T-helper 9 cell (primary cell): Measurements from ENCODE around the gene INPP5D.

Experiments used
- DNase-seq: peaks from one replicate; pipeline ENCODE4 v3.0.0-alpha.2; 2020

INPP5D gene

DNA sequence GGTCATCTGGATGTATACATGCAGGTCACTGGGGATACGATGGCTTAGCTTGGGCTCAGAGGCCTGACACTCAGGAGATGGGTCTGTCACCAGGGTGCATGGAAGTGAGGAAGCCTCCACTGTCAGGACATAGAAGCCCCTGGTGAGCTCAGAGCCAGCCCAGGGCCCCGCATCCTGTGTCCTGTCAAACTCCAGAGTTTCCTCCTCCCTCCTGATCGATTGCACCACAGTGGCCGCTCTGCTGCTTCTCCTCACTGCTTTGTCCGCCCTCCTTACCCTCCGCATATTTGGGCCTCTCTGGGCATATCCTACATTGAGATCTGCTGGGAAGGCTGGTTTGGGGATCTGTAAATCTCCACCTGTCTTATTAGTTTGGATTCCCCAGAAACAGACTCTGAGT is 153.8 kb downstream of the INPP5D start:
- no peak for DNase-seq

- no peak for DNase-seq
Measured at GRCh38 chr2:233217892-233218377, 157.8 kb downstream of the INPP5D start.

DNA sequence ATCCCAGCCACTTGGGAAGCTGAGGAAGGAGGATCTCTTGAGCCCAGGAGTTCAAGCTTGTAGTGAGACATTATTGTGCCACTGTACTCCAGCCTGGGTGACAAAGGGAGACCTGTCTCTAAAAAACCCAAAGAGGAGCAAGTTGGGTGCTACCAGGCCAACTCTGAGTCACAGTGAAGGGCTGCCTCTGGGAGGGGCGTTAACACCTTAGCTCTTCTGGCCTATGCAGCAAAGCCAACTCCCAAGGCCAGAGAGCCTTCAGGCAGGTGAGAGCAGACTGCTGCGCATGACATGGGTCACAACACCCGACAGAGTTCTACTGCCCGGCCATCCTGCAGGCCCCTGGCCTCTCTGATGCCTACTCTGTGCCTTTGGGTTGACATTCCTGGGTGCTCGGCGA is 158.7 kb downstream of the INPP5D start:
- no peak for DNase-seq

- DNase-seq, result no peak
Measured at GRCh38 chr2:233219848-233220247, 159.7 kb downstream of the INPP5D start.

- no peak for DNase-seq
Measured at GRCh38 chr2:233221378-233222063, 161.4 kb downstream of the INPP5D start.

- DNase-seq, result no peak
Measured at GRCh38 chr2:233223059-233223894, 163.1 kb downstream of the INPP5D start.

- DNase-seq, result no peak
Measured at GRCh38 chr2:233225230-233226068, 165.3 kb downstream of the INPP5D start.

GRCh38 chr2:233226511-233227031 is 166.4 kb downstream of the INPP5D start:
- DNase-seq, result no peak

- DNase-seq, result no peak
Measured at GRCh38 chr2:233227346-233227978, 167.3 kb downstream of the INPP5D start.

DNA sequence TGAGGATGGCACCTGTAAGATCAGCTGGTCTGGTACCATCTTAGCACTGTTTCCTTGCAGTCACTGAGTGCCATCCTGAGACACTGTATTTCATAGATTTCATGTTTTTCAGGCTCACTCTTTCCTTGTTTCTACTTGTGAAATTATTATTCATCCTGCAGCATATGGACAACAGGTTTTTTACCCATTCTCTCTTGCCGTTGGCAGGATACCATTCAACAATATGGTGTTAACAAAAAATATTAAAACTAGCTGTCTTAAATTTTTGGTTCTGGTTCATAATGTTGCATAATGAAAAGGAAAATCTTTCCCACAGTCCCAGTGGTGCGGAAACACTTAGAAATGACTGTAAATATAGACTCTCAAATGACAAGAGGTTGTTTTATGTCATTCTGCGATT is 168.2 kb downstream of the INPP5D start:
- DNase-seq, result no peak

GRCh38 chr2:233233618-233234230 is 173.6 kb downstream of the INPP5D start:
- no peak for DNase-seq

DNA sequence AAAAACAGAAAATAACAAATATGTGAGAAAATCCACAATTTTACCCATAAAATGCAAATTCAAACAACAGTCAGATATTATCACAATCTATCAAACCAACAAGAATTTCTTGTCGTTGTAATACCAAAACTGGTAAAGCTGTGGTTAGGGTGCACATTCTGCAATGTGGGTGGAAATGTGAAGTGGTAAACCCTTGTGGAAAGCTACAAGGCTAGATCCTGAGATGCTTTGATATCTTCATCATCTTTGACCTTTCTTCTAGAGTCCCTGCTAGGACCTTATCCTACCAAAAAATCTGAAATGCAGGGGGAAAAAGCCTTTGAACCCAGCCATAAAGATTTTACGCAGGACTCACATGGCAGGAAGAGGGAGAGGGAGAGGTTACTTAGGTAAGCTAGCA is 174.1 kb downstream of the INPP5D start:
- no peak for DNase-seq

DNA sequence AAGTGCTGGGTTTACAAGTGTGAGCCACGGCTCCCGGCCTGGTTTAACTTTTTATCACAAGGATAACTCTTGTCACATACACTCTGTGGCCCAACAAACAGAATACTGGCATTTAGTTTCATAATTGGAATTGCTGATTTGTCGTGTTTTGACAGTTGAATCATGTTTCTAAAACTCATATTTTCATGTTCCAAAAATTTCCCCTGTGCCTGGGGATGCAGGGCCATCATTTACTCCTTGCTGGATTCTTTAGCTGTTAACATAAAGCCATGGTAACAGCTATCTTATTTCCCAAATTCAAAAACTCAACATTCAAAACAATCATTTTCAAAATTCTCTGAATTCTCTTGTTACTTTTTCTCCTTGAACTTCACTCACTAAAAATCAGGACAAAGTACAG is 174.9 kb downstream of the INPP5D start:
- no peak for DNase-seq

- DNase-seq, result no peak
Measured at GRCh38 chr2:233235977-233236376, 175.8 kb downstream of the INPP5D start.

DNA sequence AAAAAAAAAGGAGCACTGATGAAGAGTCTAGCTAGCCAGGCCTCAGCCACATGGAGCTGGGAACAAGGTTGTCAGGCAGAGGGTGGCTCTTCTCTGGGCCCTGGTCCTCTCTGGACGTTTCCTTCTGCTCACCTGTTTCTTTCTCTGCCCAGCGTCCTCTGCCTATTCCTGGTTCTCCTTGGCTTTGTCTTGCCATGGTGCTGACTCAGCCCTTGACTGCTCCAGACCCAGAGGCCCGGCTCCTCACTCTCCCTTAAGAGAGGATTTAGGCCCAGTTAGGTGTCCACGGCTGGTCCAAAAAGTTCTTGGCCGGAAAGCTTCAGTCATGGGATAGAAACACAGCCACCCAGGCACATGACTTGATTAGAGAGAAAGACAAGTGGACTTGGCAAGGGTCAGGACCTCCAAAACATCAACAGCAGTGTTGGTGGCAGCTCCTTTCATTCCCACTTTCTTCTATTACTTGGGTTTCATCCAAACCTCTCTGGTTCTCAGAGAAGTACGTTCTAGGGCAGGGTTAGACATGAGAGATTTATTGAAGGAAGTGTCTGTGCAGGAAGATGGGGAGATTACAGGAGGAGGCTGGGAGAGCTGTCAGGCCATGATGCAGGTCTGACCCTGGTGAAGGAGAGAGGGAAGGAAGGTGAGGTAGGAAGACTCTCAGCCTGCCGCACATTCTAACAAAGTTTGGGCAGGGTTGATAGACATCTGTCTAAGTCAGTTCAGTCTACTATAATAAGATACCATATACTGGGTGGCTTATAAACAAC is 176.9 kb downstream of the INPP5D start:
- DNase-seq, result no peak

DNA sequence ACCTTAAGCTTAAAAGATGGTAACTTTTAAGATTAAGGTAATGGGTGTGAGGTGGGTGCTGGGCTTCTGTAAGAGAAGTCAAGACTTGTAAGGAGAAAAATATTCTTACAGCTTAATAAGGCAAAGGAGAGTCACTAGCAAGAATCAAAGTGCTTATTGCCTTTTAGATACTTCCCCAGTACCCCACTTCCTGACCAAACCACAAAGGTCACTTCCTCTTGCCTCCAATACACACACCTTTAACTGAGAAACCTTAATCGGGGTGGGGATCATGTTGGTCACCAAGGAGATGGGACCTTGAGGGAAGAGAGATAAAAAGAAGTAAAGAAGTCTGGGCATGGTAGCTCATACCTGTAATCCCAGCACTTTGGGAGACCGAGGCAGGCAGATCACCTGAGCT is 180.8 kb downstream of the INPP5D start:
- no peak for DNase-seq

- DNase-seq, result no peak
Measured at GRCh38 chr2:233241803-233242202, 181.7 kb downstream of the INPP5D start.

DNA sequence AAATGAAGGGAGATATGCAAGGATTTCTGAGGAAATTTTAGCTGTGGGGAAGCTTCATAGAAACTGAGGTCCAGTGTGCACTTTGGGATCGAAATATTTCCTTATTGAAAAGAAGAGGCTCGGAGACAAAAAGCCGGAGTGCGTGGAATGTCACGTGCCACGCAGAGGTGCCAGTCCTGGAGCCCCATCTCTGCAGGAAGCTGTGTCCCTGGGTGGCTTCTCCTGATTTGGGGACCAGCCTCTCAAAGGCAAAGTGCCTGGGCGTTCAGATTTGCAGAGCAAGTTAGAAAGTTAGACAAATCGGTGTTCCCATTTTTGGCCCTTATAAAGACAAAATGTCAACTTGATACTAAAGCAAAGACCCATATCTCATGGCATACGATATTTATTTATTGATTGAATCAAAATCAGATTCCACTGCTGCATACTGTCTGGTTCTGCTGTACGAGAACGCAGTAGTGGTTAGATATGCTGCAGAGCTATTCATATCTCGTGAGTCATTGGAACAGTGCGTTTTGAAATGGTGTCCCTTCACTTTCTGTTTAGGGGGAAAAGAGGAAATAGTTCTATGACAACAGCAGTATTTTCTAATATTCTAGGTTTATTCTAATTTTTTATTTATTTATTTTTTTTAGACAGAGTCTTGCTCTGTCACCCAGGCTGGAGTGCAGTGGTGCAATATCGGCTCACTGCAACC is 182.2 kb downstream of the INPP5D start:
- DNase-seq, result no peak

DNA sequence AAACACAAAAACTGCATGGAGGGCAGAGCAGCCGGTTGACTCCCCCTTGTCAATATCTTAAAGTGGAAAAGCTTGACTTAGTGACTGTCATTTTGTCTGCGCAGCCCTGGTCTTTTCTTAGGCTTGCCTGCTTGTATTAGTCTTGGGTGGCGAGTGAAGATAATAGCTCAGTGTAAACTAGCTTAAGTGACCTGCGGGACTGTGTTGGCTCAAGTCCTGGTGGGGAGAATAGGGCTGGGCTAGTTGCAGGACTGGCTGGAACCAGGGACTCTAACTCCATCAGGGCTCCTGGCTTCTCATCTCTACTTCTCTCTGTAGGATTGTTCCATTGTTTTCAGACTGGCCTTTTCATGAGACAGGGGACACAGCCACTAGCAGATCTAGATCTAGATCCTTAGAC is 183.2 kb downstream of the INPP5D start:
- DNase-seq, result no peak

DNA sequence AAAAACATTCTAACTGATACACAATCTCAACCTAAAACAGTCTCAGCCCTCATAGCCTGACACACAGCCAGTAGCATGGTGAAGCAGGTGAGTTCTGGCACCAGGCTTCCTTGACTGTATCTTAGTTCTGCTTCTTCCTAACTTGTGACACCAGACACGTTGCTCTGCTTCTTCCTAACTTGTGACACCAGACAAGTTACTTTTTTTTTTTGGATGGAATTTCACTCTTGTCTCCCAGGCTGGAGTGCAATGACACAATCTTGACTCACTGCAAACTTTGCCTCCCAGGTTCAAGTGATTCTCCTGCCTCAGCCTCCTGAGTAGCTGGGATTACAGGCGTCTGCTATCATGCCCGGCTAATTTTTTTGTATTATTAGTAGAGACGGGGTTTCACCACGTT is 184.7 kb downstream of the INPP5D start:
- no peak for DNase-seq

- no peak for DNase-seq
Measured at GRCh38 chr2:233245406-233245805, 185.3 kb downstream of the INPP5D start.
